H1 (cell line): Measurements from ENCODE around the gene ARMC12. TPM values are rescaled to one million over a fixed set of nuclear protein-coding genes. Genes with fewer than 3 reads are reported as not detected.

Source experiments
- BCL11A ChIP-seq, 2 experiments: IDR thresholded peaks; one replicate each; pipeline ENCODE4 v1.6.1; 2011; ENCODE audit warnings: low read depth in 2 of 2, low read length in 2 of 2, mild to moderate bottlenecking in 2 of 2
- FOSL1 ChIP-seq: IDR thresholded peaks from 2 replicates; pipeline ENCODE4 v1.6.1; 2011; ENCODE audit warnings: mild to moderate bottlenecking, low read depth, low read length, moderate library complexity; ENCODE audit not compliant: insufficient read depth
- NANOG ChIP-seq: IDR thresholded peaks from 2 replicates; pipeline ENCODE4 v1.6.1; 2011; ENCODE audit warnings: low read length, low read depth, mild to moderate bottlenecking, inconsistent platforms; ENCODE audit not compliant: insufficient read depth, poor library complexity, severe bottlenecking
- polyA plus RNA-seq, 7 experiments: library from polyadenylated mRNA; depleted of rRNA in 3 of 7; stranded (reverse) in 5 of 7; unstranded in 2 of 7; fragments of >200 nt in 5 of 7; fragments of 200-250 nt in 2 of 7; gene quantifications; 1 replicate in 5 of 7; 2 replicates in 1 of 7; 4 replicates in 1 of 7; pipeline versions ENCODE4 v1.2.1 to v1.2.3, GENCODE V29; 2011 to 2013; ENCODE audit warnings: missing spikeins in 2 of 7, mixed read lengths in 2 of 7
- total RNA-seq: library from RNA; stranded (reverse); fragmentation: NEBNext Ultra II Directional; extraction: Animal tissue kit (Norgen Biotek cat#: 25700); gene quantifications from 2 replicates; pipeline ENCODE4 v1.2.1, GENCODE V29; 2021

The ARMC12 gene
- total and polyA plus RNA-seq, 2 of the 8 experiments (the other 6 are each of a cell fraction or from before 2014, with no cell fraction given) = 0.86 to 3.7 TPM

DNA sequence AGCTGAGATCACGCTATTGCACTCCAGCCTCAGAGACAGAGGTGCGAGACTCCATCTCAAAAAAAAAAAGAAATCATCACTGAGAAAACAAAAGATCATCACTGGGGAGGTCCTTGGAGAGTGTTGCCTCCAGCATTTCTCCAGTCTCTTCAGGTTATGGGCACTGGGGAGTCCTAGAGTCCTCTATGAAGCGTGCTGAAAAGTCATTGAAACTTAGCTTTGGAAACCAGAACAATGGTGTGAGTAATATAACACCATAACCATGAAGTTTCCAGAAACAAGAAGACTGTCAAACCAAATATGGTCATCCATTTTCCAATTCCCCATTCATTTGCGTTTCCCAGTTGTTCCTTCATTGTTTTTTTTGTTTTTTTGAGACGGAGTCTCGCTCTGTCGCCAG lies 13.7 kb downstream of the ARMC12 start (continued):
- TF ChIP-seq BCL11A (IDR thresholded peaks at IDR 0.05; ENCODE audit: low read depth in 2 of 2, low read length in 2 of 2) (no peak), NANOG (no peak), FOSL1 (no peak)
